Peyer's patch (tissue), 4 donors: ENCODE measurements around the gene CRACDL.

Experiments used
- POLR2A ChIP-seq, 2 donors: fragments of 450-650 bp; IDR thresholded peaks; one replicate each; pipeline ENCODE4 v1.5.1; 2017; ENCODE audit warnings: antibody characterized with exemption in 2 of 2, mild to moderate bottlenecking in 2 of 2, moderate library complexity in 2 of 2
- TF ChIP-seq, protein P1 (sequence below), 6 experiments: fragments of 450-650 bp in 4 of 6; fragments of 200-600 bp in 2 of 6; sonication (generic) in 1 of 6; IDR thresholded peaks; one replicate each; pipeline ENCODE4 v1.5.1; 2017 to 2019; ENCODE audit warnings: antibody characterized with exemption in 6 of 6, mild to moderate bottlenecking in 3 of 6, moderate library complexity in 1 of 6

DNA sequence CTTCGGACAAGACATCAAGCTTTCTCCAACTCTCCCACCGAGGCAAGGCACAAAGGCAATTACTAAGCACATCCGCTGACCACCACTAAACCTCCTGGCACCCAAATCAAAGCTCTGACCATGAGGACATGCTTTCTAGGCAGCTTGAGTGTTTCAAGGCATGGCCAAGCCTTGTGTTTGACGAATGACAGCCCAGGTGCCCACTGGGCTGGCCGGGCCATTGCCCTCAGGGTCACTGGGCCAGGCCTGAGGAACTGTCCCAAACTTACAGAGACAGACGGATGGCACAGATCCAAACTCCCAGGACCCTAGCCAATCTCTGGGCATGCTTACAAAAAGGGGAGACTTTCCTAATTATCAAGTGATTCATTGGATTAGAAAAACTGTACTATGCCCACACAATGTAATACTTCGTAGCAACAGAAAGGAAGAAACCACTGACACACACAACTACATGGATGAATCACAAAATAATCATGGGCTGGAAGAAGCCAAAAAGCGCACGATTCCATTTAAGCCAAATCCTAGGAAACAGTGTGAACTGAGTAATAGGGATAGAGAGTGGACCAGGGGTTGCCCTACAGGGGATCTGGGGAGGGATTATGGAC, 20.2 kb downstream of the CRACDL start:
- no peak for TF ChIP-seq POLR2A (IDR thresholded peaks at IDR 0.05)
- TF ChIP-seq, protein P1, sequence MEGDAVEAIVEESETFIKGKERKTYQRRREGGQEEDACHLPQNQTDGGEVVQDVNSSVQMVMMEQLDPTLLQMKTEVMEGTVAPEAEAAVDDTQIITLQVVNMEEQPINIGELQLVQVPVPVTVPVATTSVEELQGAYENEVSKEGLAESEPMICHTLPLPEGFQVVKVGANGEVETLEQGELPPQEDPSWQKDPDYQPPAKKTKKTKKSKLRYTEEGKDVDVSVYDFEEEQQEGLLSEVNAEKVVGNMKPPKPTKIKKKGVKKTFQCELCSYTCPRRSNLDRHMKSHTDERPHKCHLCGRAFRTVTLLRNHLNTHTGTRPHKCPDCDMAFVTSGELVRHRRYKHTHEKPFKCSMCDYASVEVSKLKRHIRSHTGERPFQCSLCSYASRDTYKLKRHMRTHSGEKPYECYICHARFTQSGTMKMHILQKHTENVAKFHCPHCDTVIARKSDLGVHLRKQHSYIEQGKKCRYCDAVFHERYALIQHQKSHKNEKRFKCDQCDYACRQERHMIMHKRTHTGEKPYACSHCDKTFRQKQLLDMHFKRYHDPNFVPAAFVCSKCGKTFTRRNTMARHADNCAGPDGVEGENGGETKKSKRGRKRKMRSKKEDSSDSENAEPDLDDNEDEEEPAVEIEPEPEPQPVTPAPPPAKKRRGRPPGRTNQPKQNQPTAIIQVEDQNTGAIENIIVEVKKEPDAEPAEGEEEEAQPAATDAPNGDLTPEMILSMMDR (IDR thresholded peaks at IDR 0.05) = no peak
